Immature natural killer cell (primary cell): ENCODE data around the gene MXD4. TPM values are rescaled to one million over a fixed set of nuclear protein-coding genes. Genes with fewer than 3 reads are reported as not detected.
"Not testable (repeated sequence)": the region's sequence is repeated elsewhere in the genome, so short reads cannot be mapped to it uniquely, and the experiment has no call there.

ENCODE experiments used
- DNase-seq, 3 donors: peaks; one replicate each; pipeline ENCODE4 v3.0.0; 2022; ENCODE audit warnings: mixed read lengths in 1 of 3
- H3K27ac Mint-ChIP-seq, 6 donors: one replicate each; pipeline ENCODE4 v1.8.0; 2020; ENCODE audit warnings: mixed read lengths in 6 of 6, mild to moderate bottlenecking in 5 of 6, inconsistent platforms in 4 of 6, moderate library complexity in 3 of 6
- H3K27me3 Mint-ChIP-seq, 3 donors: one replicate each; pipeline ENCODE4 v1.8.0; 2020 to 2021; ENCODE audit warnings: low read depth in 3 of 3, mild to moderate bottlenecking in 3 of 3, mixed read lengths in 3 of 3, moderate library complexity in 3 of 3, inconsistent platforms in 1 of 3
- H3K36me3 Mint-ChIP-seq, 3 donors: one replicate each; pipeline ENCODE4 v1.8.0; 2020; ENCODE audit warnings: mixed read lengths in 3 of 3, inconsistent platforms in 2 of 3, mild to moderate bottlenecking in 2 of 3
- H3K4me1 Mint-ChIP-seq, 2 donors: one replicate each; pipeline ENCODE4 v1.8.0; 2020; ENCODE audit warnings: inconsistent platforms in 2 of 2, mild to moderate bottlenecking in 2 of 2, mixed read lengths in 2 of 2, moderate library complexity in 1 of 2
- H3K4me3 Mint-ChIP-seq, 5 donors: one replicate each; pipeline ENCODE4 v1.8.0; 2020; ENCODE audit warnings: mild to moderate bottlenecking in 5 of 5, mixed read lengths in 5 of 5, inconsistent platforms in 3 of 5, moderate library complexity in 3 of 5
- H3K9me3 Mint-ChIP-seq, 6 donors: one replicate each; pipeline ENCODE4 v1.8.0; 2020; ENCODE audit warnings: mild to moderate bottlenecking in 6 of 6, mixed read lengths in 6 of 6, inconsistent platforms in 4 of 6, moderate library complexity in 3 of 6
- polyA plus RNA-seq, 3 donors: library from polyadenylated mRNA; unstranded; fragments of 300-500 nt; fragmentation: Illumina TruSeq; gene quantifications; one replicate each; pipeline ENCODE4 v1.2.3, GENCODE V29; 2021

The MXD4 gene
- polyA plus RNA-seq, 3 donors from 2014 or later = 55.0 to 56.1 (median 55.0) TPM

- H3K4me1 Mint-ChIP-seq = peaks cover 22 to 29% of the 10 kb centered on the region in 2 donors
- H3K27ac Mint-ChIP-seq = no peak overlapping the region
- H3K4me3 Mint-ChIP-seq = no peak overlapping the region
- H3K36me3 Mint-ChIP-seq = peaks cover 3 to 7% (median 6%) of the 10 kb centered on the region in 3 donors
- no peaks in the 10 kb centered on the region for H3K9me3 Mint-ChIP-seq
- peaks cover 4 to 7% (median 6%) of the 10 kb centered on the region in 3 donors for H3K27me3 Mint-ChIP-seq
- DNase-seq = no peak
Measured at GRCh38 chr4:2276581-2277325, 14.8 kb upstream of the MXD4 start.

DNA sequence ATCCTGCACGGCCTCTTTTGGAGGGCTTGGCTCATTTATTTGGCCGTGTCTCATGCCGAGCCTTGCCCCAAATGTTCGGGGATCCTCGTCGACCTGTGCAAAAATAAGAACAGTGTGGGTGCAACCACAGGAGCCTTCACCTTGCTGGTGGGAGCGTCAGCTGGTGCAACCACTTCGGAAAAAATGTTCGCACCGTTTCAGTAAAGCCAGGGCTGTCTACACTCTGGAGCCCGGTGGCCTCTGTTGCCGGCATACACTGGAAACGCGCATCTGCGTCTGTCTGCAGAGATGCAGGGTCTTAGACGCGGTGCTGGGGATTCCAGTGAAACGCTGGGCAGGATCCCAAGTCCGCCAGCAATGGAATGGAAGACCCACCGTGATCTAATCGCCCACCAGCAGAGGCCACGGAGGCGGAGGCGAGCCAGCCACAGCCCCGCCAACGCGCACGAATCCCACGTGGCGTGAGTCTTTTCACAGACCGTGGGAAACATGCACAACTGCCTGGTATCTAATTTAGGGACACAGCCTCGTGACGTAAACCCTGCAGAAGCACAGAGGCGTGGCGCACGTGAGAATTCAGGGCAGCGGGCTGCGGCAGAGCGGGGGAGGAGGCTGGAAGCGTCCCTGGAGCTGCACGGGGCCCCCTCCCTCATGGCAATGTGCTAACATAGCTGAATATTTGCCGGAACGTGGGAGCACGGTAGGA lies 13.8 kb upstream of the MXD4 start:
- DNase-seq = no peak
- no peak overlapping the region for H3K27ac Mint-ChIP-seq
- H3K9me3 Mint-ChIP-seq = no peaks in the 10 kb centered on the region

DNA sequence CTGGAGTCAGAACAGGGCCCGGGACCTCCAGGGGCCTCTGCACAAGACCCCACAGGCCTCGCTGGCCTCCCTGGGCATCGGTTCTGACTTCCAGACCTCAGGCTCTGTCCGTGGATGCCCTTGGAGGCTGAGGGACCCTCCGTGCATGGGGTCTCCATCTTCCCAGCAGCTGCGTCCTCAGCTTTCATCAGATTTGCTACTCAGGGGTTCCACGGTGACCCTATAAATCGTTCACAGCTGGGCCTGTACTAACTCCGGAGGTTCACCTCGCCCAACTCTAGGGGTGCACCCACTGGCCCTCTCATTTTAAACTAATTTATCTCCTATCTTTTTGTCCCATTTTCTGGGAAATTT lies 13.1 kb upstream of the MXD4 start:
- H3K4me1 Mint-ChIP-seq = peaks cover 9 to 13% of the 10 kb centered on the region in 2 donors
- H3K27ac Mint-ChIP-seq, H3K36me3 Mint-ChIP-seq, H3K9me3 Mint-ChIP-seq, DNase-seq, H3K4me3 Mint-ChIP-seq, H3K27me3 Mint-ChIP-seq: not testable (repeated sequence)

More for the DNA sequence above, 13.8 kb upstream of the MXD4 start:
- H3K4me3 Mint-ChIP-seq = no peak overlapping the region
- peaks cover 3 to 7% (median 6%) of the 10 kb centered on the region in 3 donors for H3K36me3 Mint-ChIP-seq
- peaks cover 3 to 6% (median 4%) of the 10 kb centered on the region in 3 donors for H3K27me3 Mint-ChIP-seq
- peaks cover 12 to 18% of the 10 kb centered on the region in 2 donors for H3K4me1 Mint-ChIP-seq

DNA sequence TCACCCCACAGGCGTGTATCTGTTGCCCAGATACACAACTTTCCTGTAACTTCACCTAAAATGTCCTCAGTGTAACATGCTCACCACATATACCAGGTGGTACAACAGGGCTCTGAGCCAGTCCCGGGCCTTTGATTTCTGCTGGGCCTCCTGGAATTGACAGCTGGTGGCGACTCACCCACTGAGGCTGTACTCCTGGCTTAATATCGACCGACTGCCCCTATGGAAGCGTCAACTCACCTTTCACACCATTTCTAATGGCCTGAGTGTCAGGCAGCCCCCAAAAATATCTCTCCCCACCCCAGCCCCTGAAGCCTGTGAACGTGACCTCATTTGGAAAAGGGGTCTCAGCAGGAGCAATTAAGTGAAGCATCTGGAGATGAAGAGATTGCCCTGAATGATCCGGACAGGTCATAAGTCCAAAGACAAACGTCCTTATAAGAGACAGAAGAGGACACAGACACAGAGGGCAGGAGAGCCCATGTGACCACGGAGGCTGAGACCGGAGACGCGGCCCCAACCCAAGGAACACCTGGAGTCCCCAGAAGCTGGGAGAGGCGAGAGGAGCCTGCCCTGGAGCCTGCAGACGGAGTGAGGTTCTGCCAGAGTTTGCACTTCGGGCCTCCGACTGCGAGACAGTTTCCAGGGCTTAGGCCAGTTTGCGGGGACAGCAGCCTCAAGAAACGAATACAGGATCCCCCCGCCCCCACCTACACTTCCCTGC lies 12.6 kb upstream of the MXD4 start:
- H3K4me3 Mint-ChIP-seq = no peak overlapping the region
- peaks cover 7 to 13% of the 10 kb centered on the region in 2 donors for H3K4me1 Mint-ChIP-seq
- no peak for DNase-seq
- H3K27me3 Mint-ChIP-seq = peaks cover 2 to 4% (median 3%) of the 10 kb centered on the region in 3 donors
- H3K9me3 Mint-ChIP-seq = no peaks in the 10 kb centered on the region
- peaks cover 3 to 9% (median 9%) of the 10 kb centered on the region in 3 donors for H3K36me3 Mint-ChIP-seq
- peak overlapping the region in 2 of 6 donors; percentile 42 to 52 for H3K27ac Mint-ChIP-seq

- DNase-seq = no peak
- no peak overlapping the region for H3K4me3 Mint-ChIP-seq
- no peak overlapping the region for H3K27ac Mint-ChIP-seq
- no peaks in the 10 kb centered on the region for H3K9me3 Mint-ChIP-seq
- peaks cover 3 to 11% (median 10%) of the 10 kb centered on the region in 3 donors for H3K36me3 Mint-ChIP-seq
- H3K4me1 Mint-ChIP-seq = peaks cover 7 to 13% of the 10 kb centered on the region in 2 donors
- peaks cover 2 to 4% (median 3%) of the 10 kb centered on the region in 3 donors for H3K27me3 Mint-ChIP-seq
Measured at GRCh38 chr4:2273657-2274319, 11.9 kb upstream of the MXD4 start.

DNA sequence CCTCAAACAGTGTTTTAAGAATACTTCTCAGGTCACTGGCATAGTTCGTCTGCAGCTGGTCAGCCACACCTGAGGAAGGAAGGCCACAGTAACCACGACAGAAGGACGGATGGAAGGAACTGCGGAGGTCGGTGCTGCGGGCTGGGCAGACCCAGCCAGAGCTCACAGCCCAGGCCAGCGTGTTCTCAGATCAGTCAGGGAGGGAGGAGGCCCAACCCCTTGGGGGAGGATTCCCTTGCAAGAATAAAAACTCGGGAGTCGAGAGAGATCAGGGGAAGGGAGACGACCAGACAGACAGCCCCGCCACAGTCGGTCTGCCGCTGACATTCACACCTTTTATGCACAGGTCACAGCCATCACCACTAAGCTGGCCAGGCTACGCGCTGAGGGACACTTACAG lies 11.3 kb upstream of the MXD4 start:
- Mint-ChIP-seq H3K27ac (peak overlapping the region in 3 of 6 donors; percentile 30 to 81 (median 69)), H3K4me1 (peaks cover 7 to 13% of the 10 kb centered on the region in 2 donors), H3K9me3 (no peaks in the 10 kb centered on the region), H3K36me3 (peaks cover 3 to 11% (median 10%) of the 10 kb centered on the region in 3 donors), H3K4me3 (no peak overlapping the region), H3K27me3 (peaks cover 2 to 4% (median 3%) of the 10 kb centered on the region in 3 donors)
- DNase-seq = no peak

DNA sequence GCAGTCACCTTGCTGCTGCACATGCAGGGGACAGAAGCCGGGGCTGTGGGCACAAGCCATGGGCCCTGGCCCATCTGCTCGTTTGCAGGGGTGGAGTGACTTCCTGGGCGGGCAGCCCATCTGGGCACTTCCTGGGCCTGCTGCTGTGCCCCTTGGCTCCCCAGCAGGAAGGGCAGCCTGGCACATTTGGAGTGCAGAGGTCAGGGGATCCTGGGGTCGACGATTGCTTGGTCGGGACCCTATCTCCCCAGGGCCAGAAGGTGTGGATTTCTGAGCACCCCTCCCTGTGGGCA lies 10.9 kb upstream of the MXD4 start:
- H3K4me3 Mint-ChIP-seq = no peak overlapping the region
- H3K9me3 Mint-ChIP-seq = no peaks in the 10 kb centered on the region
- H3K4me1 Mint-ChIP-seq = peaks cover 7 to 13% of the 10 kb centered on the region in 2 donors
- H3K36me3 Mint-ChIP-seq = peaks cover 3 to 11% (median 10%) of the 10 kb centered on the region in 3 donors
- no peak for DNase-seq
- H3K27ac Mint-ChIP-seq = no peak overlapping the region
- peaks cover 2 to 4% (median 3%) of the 10 kb centered on the region in 3 donors for H3K27me3 Mint-ChIP-seq

GRCh38 chr4:2272026-2272827 lies 10.3 kb upstream of the MXD4 start:
- Mint-ChIP-seq H3K4me1 (peaks cover 7 to 13% of the 10 kb centered on the region in 2 donors), H3K9me3 (no peaks in the 10 kb centered on the region), H3K27ac (peak overlapping the region in 1 of 6 donors; percentile 72), H3K27me3 (peaks cover 2 to 4% (median 3%) of the 10 kb centered on the region in 3 donors), H3K4me3 (peak overlapping the region in 1 of 5 donors; percentile 65), H3K36me3 (peaks cover 3 to 11% (median 10%) of the 10 kb centered on the region in 3 donors)
- no peak for DNase-seq

- DNase-seq = no peak
- H3K9me3 Mint-ChIP-seq = no peaks in the 10 kb centered on the region
- peaks cover 7 to 13% of the 10 kb centered on the region in 2 donors for H3K4me1 Mint-ChIP-seq
- H3K36me3 Mint-ChIP-seq = peaks cover 3 to 11% (median 10%) of the 10 kb centered on the region in 3 donors
- peaks cover 2 to 4% (median 3%) of the 10 kb centered on the region in 3 donors for H3K27me3 Mint-ChIP-seq
- H3K4me3 Mint-ChIP-seq = no peak overlapping the region
- no peak overlapping the region for H3K27ac Mint-ChIP-seq
Measured at GRCh38 chr4:2271279-2272025, 9.5 kb upstream of the MXD4 start.

DNA sequence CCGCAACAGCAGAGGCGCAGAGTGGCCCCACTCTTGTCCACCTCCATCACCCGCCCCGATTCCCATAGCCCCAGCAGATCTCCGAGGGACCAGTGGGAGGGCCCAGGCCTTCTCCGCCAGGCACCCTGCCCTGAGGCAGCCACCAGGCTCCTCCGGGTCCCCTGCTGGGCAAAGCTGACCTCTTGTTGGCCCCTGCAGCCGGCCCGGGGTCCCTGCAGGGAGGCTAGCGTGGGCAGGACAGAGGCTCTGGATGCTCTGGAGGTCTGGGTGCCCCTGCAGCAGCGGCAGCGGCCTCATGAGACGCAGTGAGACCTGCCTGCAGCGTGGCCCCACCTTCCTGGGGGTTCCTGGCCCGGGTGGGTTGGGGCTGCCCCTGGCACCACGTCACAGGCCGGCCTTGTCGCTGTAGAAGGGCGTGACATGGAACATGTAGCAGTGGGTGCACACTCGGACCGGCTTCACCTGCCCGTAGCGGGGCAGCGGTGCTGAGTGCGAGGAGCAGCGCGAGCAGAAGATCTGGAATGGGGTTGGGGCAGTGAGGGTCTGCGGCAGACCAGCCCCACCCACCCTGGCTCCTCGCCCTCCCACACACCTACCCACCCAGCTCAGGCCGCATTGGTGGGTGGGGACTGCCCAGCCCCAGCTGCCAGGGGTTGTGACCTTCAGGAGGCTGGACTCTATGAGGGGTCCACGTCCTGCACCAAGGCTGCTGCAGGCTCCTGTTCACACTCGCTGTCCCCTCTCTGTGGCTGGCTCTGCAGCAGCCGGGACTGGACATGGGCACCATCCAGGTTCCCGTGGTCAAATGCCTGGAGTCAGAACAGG lies 8.6 kb upstream of the MXD4 start:
- peaks cover 7 to 13% of the 10 kb centered on the region in 2 donors for H3K4me1 Mint-ChIP-seq
- no peak overlapping the region for H3K4me3 Mint-ChIP-seq
- H3K27ac Mint-ChIP-seq = peak overlapping the region in 1 of 6 donors; percentile 64
- H3K27me3 Mint-ChIP-seq = peaks cover 0 to 4% (median 2%) of the 10 kb centered on the region in 3 donors
- H3K36me3 Mint-ChIP-seq = peaks cover 3 to 11% (median 10%) of the 10 kb centered on the region in 3 donors
- no peak for DNase-seq
- H3K9me3 Mint-ChIP-seq = no peaks in the 10 kb centered on the region

DNA sequence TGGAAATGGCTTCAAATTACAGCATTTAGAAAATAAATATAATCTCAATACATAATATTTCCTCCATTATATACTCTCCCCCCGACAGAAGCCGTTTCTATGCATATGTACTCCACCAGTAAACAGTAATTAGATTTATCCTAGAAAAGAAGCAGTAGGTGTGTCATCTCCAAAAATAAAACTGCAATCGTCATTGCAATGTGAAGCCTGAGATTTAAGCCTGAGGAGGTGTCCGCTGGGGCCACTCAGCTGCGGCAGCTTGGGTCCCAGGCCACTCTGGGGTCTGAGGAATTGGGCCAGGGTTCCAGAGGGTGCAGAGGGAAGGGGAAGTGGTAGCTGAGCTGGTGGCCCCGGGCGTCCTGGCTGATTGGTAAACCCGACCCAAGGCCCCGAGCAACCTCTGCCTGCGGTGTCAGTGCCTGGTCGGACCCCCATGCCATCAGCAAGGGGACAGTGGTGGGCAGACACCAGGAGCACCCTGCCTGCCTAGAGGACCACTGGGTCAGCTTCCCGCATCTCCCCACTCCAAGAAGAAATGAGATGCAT lies 7.8 kb upstream of the MXD4 start:
- Mint-ChIP-seq H3K4me1 (peaks cover 7 to 13% of the 10 kb centered on the region in 2 donors), H3K4me3 (no peak overlapping the region), H3K27ac (peak overlapping the region in 1 of 6 donors; percentile 61), H3K27me3 (peaks cover 0 to 3% (median 2%) of the 10 kb centered on the region in 3 donors), H3K36me3 (peaks cover 3 to 11% (median 10%) of the 10 kb centered on the region in 3 donors), H3K9me3 (no peaks in the 10 kb centered on the region)
- DNase-seq = no peak
